GM19455 (cell line): ENCODE measurements around the gene DHX34.
"Not testable (repeated sequence)": the region's sequence is repeated elsewhere in the genome, so short reads cannot be mapped to it uniquely, and the experiment has no call there.

ENCODE experiments used
- ATAC-seq: cut with Tn5 transposase; IDR thresholded peaks from one replicate; pipeline ENCODE4 v1.9.1; 2021; ENCODE audit not compliant: unreplicated experiment

DHX34 gene

GRCh38 chr19:47365455-47365854 is 16.3 kb downstream of the DHX34 start:
- not testable (repeated sequence) for ATAC-seq

GRCh38 chr19:47370045-47370611 is 21.0 kb downstream of the DHX34 start:
- ATAC-seq: no peak

- no peak for ATAC-seq
Measured at GRCh38 chr19:47371261-47371660, 22.1 kb downstream of the DHX34 start.

- no peak for ATAC-seq
Measured at GRCh38 chr19:47372603-47373002, 23.5 kb downstream of the DHX34 start.

GRCh38 chr19:47373246-47374240 is 24.4 kb downstream of the DHX34 start:
- ATAC-seq: no peak

GRCh38 chr19:47374876-47375693 is 26.0 kb downstream of the DHX34 start:
- no peak for ATAC-seq

GRCh38 chr19:47375694-47376588 is 26.8 kb downstream of the DHX34 start:
- no peak for ATAC-seq

- no peak for ATAC-seq
Measured at GRCh38 chr19:47376589-47377144, 27.6 kb downstream of the DHX34 start.

GRCh38 chr19:47377208-47377701 is 28.1 kb downstream of the DHX34 start:
- no peak for ATAC-seq

GRCh38 chr19:47377801-47378200 is 28.7 kb downstream of the DHX34 start:
- no peak for ATAC-seq

GRCh38 chr19:47378246-47378645 is 29.1 kb downstream of the DHX34 start:
- no peak for ATAC-seq

GRCh38 chr19:47379381-47379938 is 30.3 kb downstream of the DHX34 start:
- no peak for ATAC-seq

GRCh38 chr19:47380559-47380958 is 31.4 kb downstream of the DHX34 start:
- no peak for ATAC-seq

- no peak for ATAC-seq
Measured at GRCh38 chr19:47381121-47381520, 32.0 kb downstream of the DHX34 start.

- ATAC-seq: no peak
Measured at GRCh38 chr19:47381653-47382279, 32.7 kb downstream of the DHX34 start.

- not testable (repeated sequence) for ATAC-seq
Measured at GRCh38 chr19:47383890-47384289, 34.8 kb downstream of the DHX34 start.

- not testable (repeated sequence) for ATAC-seq
Measured at GRCh38 chr19:47384533-47384932, 35.4 kb downstream of the DHX34 start.

GRCh38 chr19:47386582-47386981 is 37.5 kb downstream of the DHX34 start:
- not testable (repeated sequence) for ATAC-seq

GRCh38 chr19:47387623-47388022 is 38.5 kb downstream of the DHX34 start:
- not testable (repeated sequence) for ATAC-seq
